Stomach (tissue), 9 donors: Measurements from ENCODE around the gene PDP2. TPM values are rescaled to one million over a fixed set of nuclear protein-coding genes. Genes with fewer than 3 reads are reported as not detected.

ENCODE experiments used
- DNase-seq, 2 donors: peaks; one replicate each; pipeline versions ENCODE4 v3.0.0 to v3.0.0-alpha.2; 2013 to 2019
- H3K27ac ChIP-seq, 5 donors: fragments of 200-600 bp in 4 of 5; sonication (generic) in 4 of 5; one replicate each; pipeline ENCODE4 v1.5.1; 2013 to 2019; ENCODE audit warnings: mild to moderate bottlenecking in 1 of 5, moderate library complexity in 1 of 5
- H3K27me3 ChIP-seq, 3 donors: fragments of 200-600 bp; sonication (generic); one replicate each; pipeline ENCODE4 v1.5.1; 2017 to 2019; ENCODE audit warnings: mixed run types in 1 of 3
- H3K36me3 ChIP-seq, 4 donors: fragments of 200-600 bp; sonication (generic); 1 replicate in 3 of 4; 2 replicates in 1 of 4; pipeline ENCODE4 v1.5.1; 2016 to 2019
- H3K4me1 ChIP-seq, 4 donors: fragments of 200-600 bp; sonication (generic); one replicate each; pipeline ENCODE4 v1.5.1; 2016 to 2019
- H3K4me3 ChIP-seq, 4 donors: fragments of 200-600 bp; sonication (generic) in 3 of 4; one replicate each; pipeline ENCODE4 v1.5.1; 2016 to 2019; ENCODE audit warnings: mild to moderate bottlenecking in 1 of 4
- H3K9me3 ChIP-seq, 4 donors: fragments of 200-600 bp; sonication (generic); one replicate each; pipeline ENCODE4 v1.5.1; 2016 to 2019
- EP300 ChIP-seq: sonication (generic); formaldehyde crosslinking; IDR thresholded peaks from one replicate; pipeline ENCODE4 v1.6.1; 2017; ENCODE audit warnings: antibody characterized with exemption
- POLR2A ChIP-seq, 4 donors: fragments of 450-650 bp; IDR thresholded peaks; one replicate each; pipeline ENCODE4 v1.6.1; 2016; ENCODE audit warnings: antibody characterized with exemption in 4 of 4, control low read depth in 2 of 4, mild to moderate bottlenecking in 1 of 4, moderate library complexity in 1 of 4
- POLR2AphosphoS5 ChIP-seq, 3 donors: sonication (generic); formaldehyde crosslinking; IDR thresholded peaks; one replicate each; pipeline ENCODE4 v1.6.1; 2016; ENCODE audit warnings: antibody characterized with exemption in 3 of 3
- WGBS, 5 donors: extraction: QIAGEN DNeasy Blood & Tissue Kit in 3 of 5; methylation state at CpG; one replicate each; pipeline versions ENCODE4 v1.1.5 to v1.1.7; 2013 to 2018; 5-methylcytosine and 5-hydroxymethylcytosine counted together
- intact Hi-C: fragments of 100-400 bp; cut with DNase I; formaldehyde crosslinking; loops from one replicate; pipeline ENCODE4 v1.15.1; 2023; ENCODE audit warnings: low total_unique reads
- polyA plus RNA-seq, 3 donors: library from polyadenylated mRNA; stranded (reverse); fragments of 200-250 nt; gene quantifications; one replicate each; pipeline ENCODE4 v1.2.3, GENCODE V29; 2013
- total RNA-seq, 5 donors: library from RNA; depleted of rRNA; stranded (reverse); fragments of >200 nt; gene quantifications; one replicate each; pipeline versions ENCODE4 v1.1.0 to v1.2.3, GENCODE V29; 2014 to 2016
- TF ChIP-seq, protein P1 (sequence below), 7 experiments: fragments of 450-650 bp in 4 of 7; fragments of 200-600 bp in 3 of 7; sonication (generic) in 3 of 7; IDR thresholded peaks; one replicate each; pipeline ENCODE4 v1.5.1; 2016 to 2019; ENCODE audit warnings: antibody characterized with exemption in 7 of 7, control low read depth in 2 of 7, mild to moderate bottlenecking in 1 of 7
- donor health status: healthy with polysubstance abuse.
- donor health status: Bipolar disorder and iron deficiency.
- donor health status: healthy.

Gene PDP2
- total and polyA plus RNA-seq, 8 donors: 1.6 to 96.9 (median 5.0) TPM

- no peaks in the 10 kb centered on the region for H3K9me3 ChIP-seq
- WGBS, 5 donors: 8 to 23% (median 10%) methylated on average over 23 to 72 of the region's 72 CpGs
- peaks cover 0 to 8% (median 0%) of the 10 kb centered on the region in 4 donors for H3K36me3 ChIP-seq
- H3K4me1 ChIP-seq: peaks cover 13 to 74% (median 43%) of the 10 kb centered on the region in 4 donors
- H3K27ac ChIP-seq: peak overlapping the region; percentile 4 to 84 (median 79)
- no peak for TF ChIP-seq POLR2AphosphoS5 (IDR thresholded peaks at IDR 0.05)
- TF ChIP-seq, protein P1, sequence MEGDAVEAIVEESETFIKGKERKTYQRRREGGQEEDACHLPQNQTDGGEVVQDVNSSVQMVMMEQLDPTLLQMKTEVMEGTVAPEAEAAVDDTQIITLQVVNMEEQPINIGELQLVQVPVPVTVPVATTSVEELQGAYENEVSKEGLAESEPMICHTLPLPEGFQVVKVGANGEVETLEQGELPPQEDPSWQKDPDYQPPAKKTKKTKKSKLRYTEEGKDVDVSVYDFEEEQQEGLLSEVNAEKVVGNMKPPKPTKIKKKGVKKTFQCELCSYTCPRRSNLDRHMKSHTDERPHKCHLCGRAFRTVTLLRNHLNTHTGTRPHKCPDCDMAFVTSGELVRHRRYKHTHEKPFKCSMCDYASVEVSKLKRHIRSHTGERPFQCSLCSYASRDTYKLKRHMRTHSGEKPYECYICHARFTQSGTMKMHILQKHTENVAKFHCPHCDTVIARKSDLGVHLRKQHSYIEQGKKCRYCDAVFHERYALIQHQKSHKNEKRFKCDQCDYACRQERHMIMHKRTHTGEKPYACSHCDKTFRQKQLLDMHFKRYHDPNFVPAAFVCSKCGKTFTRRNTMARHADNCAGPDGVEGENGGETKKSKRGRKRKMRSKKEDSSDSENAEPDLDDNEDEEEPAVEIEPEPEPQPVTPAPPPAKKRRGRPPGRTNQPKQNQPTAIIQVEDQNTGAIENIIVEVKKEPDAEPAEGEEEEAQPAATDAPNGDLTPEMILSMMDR (IDR thresholded peaks at IDR 0.05): peak in 3 of 7 experiments; percentile 17 to 51 (median 30)
- TF ChIP-seq EP300: no peak
- intact Hi-C loops: no loop called here
- peak; percentile 49 to 73 for DNase-seq
- H3K4me3 ChIP-seq: peak overlapping the region; percentile 56 to 62 (median 60)
- H3K27me3 ChIP-seq: peaks cover 0 to 52% (median 24%) of the 10 kb centered on the region in 3 donors
Observed at GRCh38 chr16:66924527-66925321, 44.4 kb downstream of the PDP2 start.

DNA sequence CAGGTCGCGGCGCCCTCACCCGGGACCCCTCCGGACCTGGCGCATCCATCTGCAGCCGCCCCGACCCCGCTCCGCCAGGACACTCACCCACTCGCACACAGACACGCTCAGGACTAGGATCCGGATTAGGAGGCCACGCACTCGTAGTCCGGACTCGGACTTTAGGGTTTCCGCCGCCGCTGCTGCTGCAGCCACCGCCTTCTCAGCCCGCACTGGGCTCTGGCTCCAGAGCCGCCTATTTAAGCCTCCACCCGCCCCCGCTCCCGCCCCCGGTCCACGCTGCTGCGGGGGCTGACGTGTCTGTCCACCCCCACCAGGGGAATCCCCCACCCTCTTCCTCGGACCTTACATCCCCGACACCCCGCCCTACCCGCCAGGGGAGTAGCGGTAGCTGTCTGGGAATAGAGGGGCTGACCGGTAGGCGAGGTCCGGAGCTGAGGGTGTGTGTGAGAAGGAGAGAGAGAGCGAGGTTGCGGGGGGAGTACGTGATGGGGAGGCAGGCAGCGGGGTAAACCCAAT is 45.1 kb downstream of the PDP2 start, which contains the start of gene RRAD:
RRAD (minus strand) TSS at position 214 of the 519 bp plus-strand sequence. CDS start 356 bp downstream, outside the sequence.
- H3K4me3 ChIP-seq: peak within 1 kb of the TSS; percentile 56 to 62 (median 60)
- peaks cover 0 to 8% (median 0%) of the 10 kb centered on the region in 4 donors for H3K36me3 ChIP-seq
- H3K9me3 ChIP-seq: no peaks in the 10 kb centered on the region
- peak in 1 of 2 donors; percentile 65 for DNase-seq
- peaks cover 13 to 76% (median 40%) of the 10 kb centered on the region in 4 donors for H3K4me1 ChIP-seq
- H3K27me3 ChIP-seq: peaks cover 0 to 52% (median 24%) of the 10 kb centered on the region in 3 donors
- TF ChIP-seq POLR2AphosphoS5 (IDR thresholded peaks at IDR 0.05): peak in 2 of 3 donors; percentile 29 to 65
- TF ChIP-seq, protein P1 (IDR thresholded peaks at IDR 0.05): no peak
- intact Hi-C loops: no loop called here
- 2 to 7% (median 5%) methylated on average over 18 to 42 of the region's 42 CpGs for WGBS, 5 donors
- H3K27ac ChIP-seq: peak within 1 kb of the TSS; percentile 4 to 84 (median 79)

- WGBS, 5 donors: 43 to 53% (median 50%) methylated on average over 5 of the region's 5 CpGs
Observed at GRCh38 chr16:66926171-66926947, 46.0 kb downstream of the PDP2 start.

More at GRCh38 chr16:66926171-66926947, 46.0 kb downstream of the PDP2 start:
- intact Hi-C loops: no loop called here
- H3K4me1 ChIP-seq: peaks cover 13 to 73% (median 36%) of the 10 kb centered on the region in 4 donors
- TF ChIP-seq POLR2A (IDR thresholded peaks at IDR 0.05) (no peak), POLR2AphosphoS5 (IDR thresholded peaks at IDR 0.05) (no peak), EP300 (no peak)
- TF ChIP-seq, protein P1 (IDR thresholded peaks at IDR 0.05): no peak
- peaks cover 0 to 8% (median 3%) of the 10 kb centered on the region in 4 donors for H3K36me3 ChIP-seq
- peaks cover 0 to 45% (median 24%) of the 10 kb centered on the region in 3 donors for H3K27me3 ChIP-seq
- peak overlapping the region in 2 of 4 donors; percentile 56 to 59 for H3K4me3 ChIP-seq
- H3K9me3 ChIP-seq: no peaks in the 10 kb centered on the region
- peak overlapping the region in 4 of 5 donors; percentile 71 to 84 (median 80) for H3K27ac ChIP-seq
- DNase-seq: peak in 1 of 2 donors; percentile 40
